SK-N-MC (cell line): ENCODE data around the gene KLB.

ENCODE experiments used
- EZH2 ChIP-seq: fragments of 200-600 bp; sonication (generic); IDR thresholded peaks from one replicate; pipeline ENCODE4 v1.6.1; 2017; ENCODE audit warnings: antibody characterized with exemption
- FOXP2 ChIP-seq: optimal IDR thresholded peaks from 2 replicates; pipeline ENCODE3; 2011; ENCODE audit warnings: mild to moderate bottlenecking, moderate library complexity; ENCODE audit not compliant: insufficient read depth; ENCODE audit errors: extremely low read length, control extremely low read depth

DNA sequence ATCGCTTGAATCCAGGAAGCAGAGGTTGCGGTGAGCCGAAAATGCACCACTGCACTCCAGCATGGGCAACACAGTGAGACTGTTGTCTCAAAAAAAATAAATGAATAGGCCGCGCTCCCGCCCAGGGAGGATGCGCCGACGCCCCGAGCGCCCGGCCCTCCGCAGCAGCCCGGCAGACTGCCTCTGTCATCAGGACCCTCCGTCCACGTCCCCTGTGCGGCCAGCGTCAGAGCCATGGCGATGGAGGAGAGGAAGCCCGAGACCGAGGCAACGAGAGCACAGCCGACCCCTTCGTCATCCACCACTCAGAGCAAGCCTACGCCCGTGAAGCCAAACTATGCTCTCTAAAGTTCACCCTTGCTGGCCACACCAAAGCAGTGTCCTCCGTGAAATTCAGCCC is 73.5 kb downstream of the KLB start:
- TF ChIP-seq EZH2 (no peak), FOXP2 (no peak)
